Endothelial cell of umbilical vein (primary cell): ENCODE measurements around the gene PLEKHD1. TPM values are rescaled to one million over a fixed set of nuclear protein-coding genes. Genes with fewer than 3 reads are reported as not detected.

Experiments used
- BruUV-seq: library from RNA; stranded (reverse); fragments of 400-500 nt; replicated peaks from 2 replicates; lab custom pipeline; 2021; lab: Mats Ljungman, UMichigan
- CTCF ChIA-PET: fragments of 300-600, 350-600 bp; sonication (Branson Sonifier 250); formaldehyde crosslinking; loops from one replicate; lab custom pipeline; 2021; ENCODE audit warnings: antibody characterized with exemption, inconsistent platforms; lab: Charles Lee
- POLR2A ChIA-PET: fragments of 300-600, 350-600 bp; sonication (Branson Sonifier 250); formaldehyde crosslinking; loops from one replicate; lab custom pipeline; 2021; ENCODE audit warnings: antibody characterized with exemption, inconsistent platforms; lab: Charles Lee
- DNase-seq: peaks from one replicate; pipeline ENCODE4 v3.0.0-alpha.2; 2011; ENCODE audit warnings: low read depth, low spot score
- FAIRE-seq: peaks from 2 replicates; lab custom pipeline; 2011; peaks lifted over from hg19 to GRCh38; lab: Jason Lieb, UNC
- H2AFZ ChIP-seq: 2 replicates; pipeline ENCODE4 v1.6.0; 2012; ENCODE audit warnings: low read depth, low read length, control low read depth, inconsistent platforms
- H3K27ac ChIP-seq: 2 replicates; pipeline ENCODE4 v1.5.1; 2011; ENCODE audit warnings: low read depth, mild to moderate bottlenecking, control low read depth, low read length, moderate library complexity; ENCODE audit not compliant: insufficient read depth
- H3K27me3 ChIP-seq, 2 experiments: 2 replicates each; pipeline versions ENCODE4 v1.6.0 to v1.6.1; 2011; ENCODE audit warnings: low read length in 2 of 2, mixed read lengths in 1 of 2; ENCODE audit not compliant: control insufficient read depth in 2 of 2, insufficient read depth in 2 of 2
- H3K36me3 ChIP-seq, 2 experiments: 2 replicates in 1 of 2; 3 replicates in 1 of 2; pipeline ENCODE4 v1.5.1; 2011; ENCODE audit warnings: low read length in 2 of 2, mild to moderate bottlenecking in 1 of 2, moderate library complexity in 1 of 2; ENCODE audit not compliant: control insufficient read depth in 2 of 2, insufficient read depth in 2 of 2; ENCODE audit errors: extremely low read depth in 1 of 2
- H3K4me1 ChIP-seq: 3 replicates; pipeline ENCODE4 v1.5.1; 2011; ENCODE audit warnings: mild to moderate bottlenecking, low read length; ENCODE audit not compliant: control insufficient read depth, insufficient read depth; ENCODE audit errors: extremely low read depth
- H3K4me2 ChIP-seq: 2 replicates; pipeline ENCODE4 v1.6.1; 2011; ENCODE audit warnings: low read length, control low read depth, mixed read lengths; ENCODE audit not compliant: insufficient read depth
- H3K4me3 ChIP-seq, 3 experiments: fragments of 200-600 bp in 1 of 3; sonication (generic), shearing (Covaris generic) in 1 of 3; replicated peaks in 1 of 3; 2 replicates each; pipeline ENCODE4 v1.5.1; 2011 to 2016; ENCODE audit warnings: control low read depth in 3 of 3, low read length in 3 of 3, mild to moderate bottlenecking in 2 of 3, inconsistent platforms in 1 of 3, low read depth in 1 of 3, moderate library complexity in 1 of 3; ENCODE audit not compliant: insufficient read depth in 1 of 3
- H3K79me2 ChIP-seq: 2 replicates; pipeline ENCODE4 v1.6.0; 2012; ENCODE audit warnings: low read length, inconsistent platforms; ENCODE audit not compliant: control insufficient read depth, insufficient read depth
- H3K9ac ChIP-seq: replicated peaks from 2 replicates; pipeline ENCODE3; 2011; ENCODE audit warnings: low read length, control low read depth; ENCODE audit not compliant: insufficient read depth; ENCODE audit errors: extremely low read depth
- H3K9me1 ChIP-seq: replicated peaks from 3 replicates; pipeline ENCODE4 v1.6.0; 2011; ENCODE audit warnings: mild to moderate bottlenecking, low read length; ENCODE audit not compliant: control insufficient read depth, insufficient read depth; ENCODE audit errors: extremely low read depth
- H3K9me3 ChIP-seq: replicated peaks from 2 replicates; pipeline ENCODE4 v1.5.1; 2012; ENCODE audit warnings: low read length, inconsistent platforms; ENCODE audit not compliant: control insufficient read depth, insufficient read depth
- H4K20me1 ChIP-seq: replicated peaks from 2 replicates; pipeline ENCODE3; 2011; ENCODE audit warnings: mild to moderate bottlenecking, low read length; ENCODE audit not compliant: control insufficient read depth, insufficient read depth; ENCODE audit errors: extremely low read depth
- EZH2 ChIP-seq: IDR thresholded peaks from 2 replicates; pipeline ENCODE4 v1.6.1; 2012; ENCODE audit warnings: borderline replicate concordance, low read depth, mild to moderate bottlenecking, moderate library complexity, low read length, inconsistent platforms; ENCODE audit not compliant: severe bottlenecking
- FOS ChIP-seq: IDR thresholded peaks from 2 replicates; pipeline ENCODE4 v1.6.1; 2011; ENCODE audit warnings: mild to moderate bottlenecking, low read length, moderate library complexity, borderline replicate concordance; ENCODE audit not compliant: insufficient read depth
- GATA2 ChIP-seq: IDR thresholded peaks from 2 replicates; pipeline ENCODE4 v1.7.0; 2011; ENCODE audit warnings: low read depth, mild to moderate bottlenecking, moderate library complexity, mixed read lengths, low read length; ENCODE audit not compliant: insufficient read length, insufficient read depth
- JUN ChIP-seq: IDR thresholded peaks from 2 replicates; pipeline ENCODE4 v1.6.1; 2011; ENCODE audit warnings: borderline replicate concordance, low read depth; ENCODE audit not compliant: insufficient read length, insufficient read depth
- MYC ChIP-seq: IDR thresholded peaks from one replicate; pipeline ENCODE4 v1.6.1; 2011; ENCODE audit warnings: mild to moderate bottlenecking, low read depth, low read length
- POLR2A ChIP-seq: IDR thresholded peaks from 2 replicates; pipeline ENCODE4 v1.6.1; 2012; ENCODE audit warnings: low read depth, mild to moderate bottlenecking, control low read depth, low read length
- POLR2AphosphoS5 ChIP-seq: IDR thresholded peaks from 2 replicates; pipeline ENCODE4 v1.6.1; 2012; ENCODE audit warnings: low read depth, mild to moderate bottlenecking, control low read depth, low read length, moderate library complexity; ENCODE audit not compliant: insufficient read depth
- dilution Hi-C: fragments of 300-500 bp; cut with MboI; formaldehyde crosslinking; loops from one replicate; pipeline ENCODE4 v1.15.0; 2019; ENCODE audit warnings: low sequenced_read_pairs; ENCODE audit not compliant: extremely low pct_ligation_motif_present
- intact Hi-C: fragments of 100-400 bp; cut with micrococcal nuclease; formaldehyde crosslinking; loops from one replicate; pipeline ENCODE4 v1.10.0; 2022
- polyA plus RNA-seq, 4 experiments: library from polyadenylated mRNA; depleted of rRNA in 3 of 4; stranded (reverse) in 3 of 4; unstranded in 1 of 4; fragments of >200 nt; gene quantifications; 2 replicates each; pipeline versions ENCODE4 v1.2.1 to v1.2.3, GENCODE V29; 2011 to 2012; ENCODE audit warnings: missing spikeins in 1 of 4
- total RNA-seq: library from RNA; stranded (reverse); gene quantifications from 2 replicates; pipeline ENCODE4 v1.2.3, GENCODE V29; 2021
- TF ChIP-seq, protein P1 (sequence below), 2 donors: IDR thresholded peaks; 1 replicate in 1 of 2; 2 replicates in 1 of 2; pipeline ENCODE4 v1.5.1; 2011; ENCODE audit warnings: low read length in 2 of 2, mild to moderate bottlenecking in 2 of 2, moderate library complexity in 2 of 2, control low read depth in 1 of 2, inconsistent platforms in 1 of 2, low read depth in 1 of 2; ENCODE audit not compliant: insufficient read depth in 1 of 2; ENCODE audit errors: extremely low read depth in 1 of 2
- TF ChIP-seq, protein P2 (sequence below): IDR thresholded peaks from 2 replicates; pipeline ENCODE4 v1.6.1; 2011; ENCODE audit not compliant: insufficient read depth, insufficient read length

PLEKHD1 gene
- total and polyA plus RNA-seq, 2 donors (not counting 3 experiments of a cell fraction or from before 2014, with no cell fraction given): 0.01 TPM; not detected in 1

- H4K20me1 ChIP-seq: no peaks in the 10 kb centered on the region
- H3K4me3 ChIP-seq: no peak overlapping the region
- H3K9me3 ChIP-seq: no peaks in the 10 kb centered on the region
- BruUV-seq: no TSS peak
- DNase-seq (no peak), FAIRE-seq (no peak)
- no peaks in the 10 kb centered on the region for H3K9me1 ChIP-seq
- H3K9ac ChIP-seq: no peak overlapping the region
- intact Hi-C loops (no loop called here), dilution Hi-C loops (no loop called here)
- H3K4me1 ChIP-seq: no peaks in the 10 kb centered on the region
- CTCF ChIA-PET: interaction anchor here (0.6 kb wide), 1 partner anchor 13 kb away, joined by 3 read pairs; no protein-coding TSS in a partner anchor
- no peaks in the 10 kb centered on the region for H3K36me3 ChIP-seq
- no peak overlapping the region for H2AFZ ChIP-seq
- no peak for TF ChIP-seq POLR2AphosphoS5
- TF ChIP-seq FOS: no peak
- no peak for TF ChIP-seq MYC
- TF ChIP-seq, protein P1, sequence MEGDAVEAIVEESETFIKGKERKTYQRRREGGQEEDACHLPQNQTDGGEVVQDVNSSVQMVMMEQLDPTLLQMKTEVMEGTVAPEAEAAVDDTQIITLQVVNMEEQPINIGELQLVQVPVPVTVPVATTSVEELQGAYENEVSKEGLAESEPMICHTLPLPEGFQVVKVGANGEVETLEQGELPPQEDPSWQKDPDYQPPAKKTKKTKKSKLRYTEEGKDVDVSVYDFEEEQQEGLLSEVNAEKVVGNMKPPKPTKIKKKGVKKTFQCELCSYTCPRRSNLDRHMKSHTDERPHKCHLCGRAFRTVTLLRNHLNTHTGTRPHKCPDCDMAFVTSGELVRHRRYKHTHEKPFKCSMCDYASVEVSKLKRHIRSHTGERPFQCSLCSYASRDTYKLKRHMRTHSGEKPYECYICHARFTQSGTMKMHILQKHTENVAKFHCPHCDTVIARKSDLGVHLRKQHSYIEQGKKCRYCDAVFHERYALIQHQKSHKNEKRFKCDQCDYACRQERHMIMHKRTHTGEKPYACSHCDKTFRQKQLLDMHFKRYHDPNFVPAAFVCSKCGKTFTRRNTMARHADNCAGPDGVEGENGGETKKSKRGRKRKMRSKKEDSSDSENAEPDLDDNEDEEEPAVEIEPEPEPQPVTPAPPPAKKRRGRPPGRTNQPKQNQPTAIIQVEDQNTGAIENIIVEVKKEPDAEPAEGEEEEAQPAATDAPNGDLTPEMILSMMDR (IDR thresholded peaks at IDR 0.05; ENCODE audit: extremely low read depth in 1 of 2, insufficient read depth in 1 of 2, low read depth in 1 of 2, low read length in 2 of 2): no peak
- POLR2A ChIA-PET: interaction anchor here (0.6 kb wide), 1 partner anchor 512 kb away, joined by 4 read pairs; no protein-coding TSS in a partner anchor
- no peak overlapping the region for H3K27ac ChIP-seq
- H3K27me3 ChIP-seq: peaks cover 21 to 31% of the 10 kb centered on the region in 2 experiments
- no peaks in the 10 kb centered on the region for H3K79me2 ChIP-seq
- H3K4me2 ChIP-seq: no peak overlapping the region
These were observed 5.0 kb downstream of the PLEKHD1 start for GRCh38 chr14:69489495-69489894.

DNA sequence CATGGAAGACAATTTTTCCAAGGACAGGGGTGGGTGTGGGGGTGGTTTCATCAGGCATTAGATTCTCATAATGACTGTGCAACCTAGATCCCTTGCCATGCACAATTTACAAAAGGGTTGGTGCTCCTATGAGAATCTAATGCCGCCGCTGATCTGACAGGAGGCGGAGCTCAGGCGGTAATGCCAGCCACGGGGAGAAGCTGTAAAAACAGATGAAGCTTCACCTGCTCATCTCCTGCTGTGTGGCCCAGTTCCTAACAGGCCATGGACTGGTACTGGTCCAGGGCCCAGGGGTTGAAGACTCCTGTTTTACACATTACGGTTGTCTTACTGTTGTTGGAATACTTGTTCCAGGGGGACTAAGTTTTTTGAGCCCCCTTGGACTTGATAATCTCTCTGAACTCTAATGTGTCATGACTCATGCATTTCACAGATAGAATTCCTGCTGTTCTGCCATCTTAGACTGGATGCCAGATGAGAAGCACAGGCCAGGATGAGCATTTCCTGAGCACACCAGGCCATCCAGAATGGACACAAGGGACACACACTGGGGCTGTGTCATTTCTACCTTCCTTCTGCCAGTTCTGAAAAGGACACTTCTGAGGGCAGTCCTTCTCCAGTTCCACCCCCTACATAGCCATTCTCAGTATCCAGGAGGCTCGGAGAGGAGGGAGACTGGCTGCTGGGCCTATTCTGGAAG lies 5.8 kb downstream of the PLEKHD1 start:
- H3K9me1 ChIP-seq: no peaks in the 10 kb centered on the region
- no peaks in the 10 kb centered on the region for H3K9me3 ChIP-seq
- ChIA-PET CTCF (interaction anchor here (2.1 kb wide), 1 partner anchor 16 kb away, joined by 8 read pairs; no protein-coding TSS in a partner anchor), POLR2A (no interaction called here)
- H3K79me2 ChIP-seq: no peaks in the 10 kb centered on the region
- no TSS peak for BruUV-seq
- no peaks in the 10 kb centered on the region for H4K20me1 ChIP-seq
- no peak overlapping the region for H3K27ac ChIP-seq
- no peak for TF ChIP-seq GATA2
- no peak for TF ChIP-seq POLR2AphosphoS5
- TF ChIP-seq FOS: no peak
- TF ChIP-seq EZH2: no peak
- TF ChIP-seq POLR2A: no peak
- no peak for TF ChIP-seq JUN
- TF ChIP-seq MYC: no peak
- TF ChIP-seq, protein P1 (IDR thresholded peaks at IDR 0.05; ENCODE audit: extremely low read depth in 1 of 2, insufficient read depth in 1 of 2, low read depth in 1 of 2, low read length in 2 of 2): no peak
- TF ChIP-seq, protein P2, sequence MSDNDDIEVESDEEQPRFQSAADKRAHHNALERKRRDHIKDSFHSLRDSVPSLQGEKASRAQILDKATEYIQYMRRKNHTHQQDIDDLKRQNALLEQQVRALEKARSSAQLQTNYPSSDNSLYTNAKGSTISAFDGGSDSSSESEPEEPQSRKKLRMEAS: no peak
- H3K4me1 ChIP-seq: no peaks in the 10 kb centered on the region
- H2AFZ ChIP-seq: no peak overlapping the region
- H3K4me2 ChIP-seq: no peak overlapping the region
- no peaks in the 10 kb centered on the region for H3K36me3 ChIP-seq
- FAIRE-seq: no peak
- dilution Hi-C loops: no loop called here
- peaks cover 13 to 26% of the 10 kb centered on the region in 2 experiments for H3K27me3 ChIP-seq
- intact Hi-C loops: no loop called here
- H3K9ac ChIP-seq: no peak overlapping the region
- no peak for DNase-seq
- H3K4me3 ChIP-seq: no peak overlapping the region
